Astrocyte of the hippocampus (primary cell): Measurements from ENCODE around the gene INSC.

Experiments
- DNase-seq: peaks from one replicate; pipeline ENCODE4 v3.0.0; 2011; ENCODE audit warnings: low read depth, low spot score

Gene INSC

DNA sequence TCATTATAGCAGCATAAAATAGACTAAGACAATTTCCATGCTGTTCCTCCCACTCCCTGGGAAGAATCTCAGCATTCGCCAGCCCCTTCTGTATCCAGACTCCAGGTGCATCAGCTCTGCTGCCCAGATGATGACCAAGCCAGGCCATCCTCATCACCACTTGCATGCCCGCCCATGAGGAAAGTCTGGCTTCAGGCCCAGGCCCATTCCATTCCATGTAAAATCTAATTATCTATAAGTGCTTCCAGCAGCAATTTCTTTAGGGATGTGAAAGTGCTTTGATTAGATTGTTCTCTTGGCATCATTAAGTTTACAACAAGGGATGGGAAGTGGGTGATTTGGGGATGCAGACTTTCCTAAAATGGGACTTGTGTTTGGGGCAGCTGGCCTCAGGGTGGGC is 100.3 kb downstream of the INSC start:
- no peak for DNase-seq

DNA sequence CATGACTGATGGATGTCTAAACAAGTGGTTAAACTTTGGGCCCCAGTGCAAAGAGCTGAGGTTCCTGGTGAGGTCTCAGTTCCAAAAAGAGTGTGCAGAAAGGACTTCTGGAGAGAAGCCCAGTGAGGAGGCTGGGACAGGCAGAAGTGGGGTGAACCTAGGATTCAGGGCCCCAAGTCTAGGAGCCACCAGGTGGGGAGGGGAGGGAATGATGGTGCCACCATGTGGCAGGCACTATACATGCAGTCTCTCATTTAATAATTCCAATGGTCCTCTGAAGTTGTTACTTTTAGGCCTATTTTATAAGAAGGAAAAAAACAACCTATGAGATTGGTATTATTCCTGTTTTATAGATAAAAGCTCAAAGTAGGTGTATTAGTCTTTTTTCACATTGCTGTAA is 102.0 kb downstream of the INSC start:
- no peak for DNase-seq

DNA sequence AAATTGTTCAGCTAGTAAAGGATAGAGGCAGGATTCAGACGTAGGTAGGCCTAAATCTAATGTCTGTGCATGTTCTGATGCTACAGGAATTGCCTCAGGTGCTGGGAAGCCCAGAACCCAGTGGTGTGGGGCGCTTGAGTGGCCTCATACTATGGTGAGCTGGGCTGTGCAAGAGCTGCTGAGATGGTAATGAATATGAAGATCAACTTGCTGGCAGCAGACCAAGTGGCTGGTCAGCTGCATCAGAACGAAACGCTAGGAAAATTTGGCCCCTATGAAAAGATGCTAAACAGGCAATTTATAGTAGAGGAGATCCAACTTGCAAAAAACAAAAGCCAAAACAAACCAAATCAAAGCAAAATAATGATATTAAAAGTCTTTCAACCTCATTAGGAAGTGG is 102.7 kb downstream of the INSC start:
- DNase-seq = no peak

DNA sequence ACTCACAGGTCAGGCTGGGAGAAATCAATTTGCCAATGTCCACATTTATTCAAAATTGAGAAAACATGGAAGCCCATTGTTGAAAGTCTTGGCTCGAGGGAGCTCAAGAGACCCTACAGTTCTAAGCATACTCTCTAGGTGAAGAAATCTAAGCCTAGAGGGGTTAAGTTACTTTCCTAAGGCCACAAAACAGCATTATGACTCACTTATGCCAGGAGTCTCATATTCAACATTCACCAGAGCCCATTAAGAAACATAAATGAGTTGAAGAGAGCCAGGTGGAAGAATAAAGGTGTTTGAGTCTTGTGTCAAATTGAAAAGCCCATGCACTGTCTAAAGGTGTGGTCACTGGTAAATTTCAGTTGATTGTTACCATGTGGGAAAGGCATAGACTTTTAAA is 108.1 kb downstream of the INSC start:
- no peak for DNase-seq

DNA sequence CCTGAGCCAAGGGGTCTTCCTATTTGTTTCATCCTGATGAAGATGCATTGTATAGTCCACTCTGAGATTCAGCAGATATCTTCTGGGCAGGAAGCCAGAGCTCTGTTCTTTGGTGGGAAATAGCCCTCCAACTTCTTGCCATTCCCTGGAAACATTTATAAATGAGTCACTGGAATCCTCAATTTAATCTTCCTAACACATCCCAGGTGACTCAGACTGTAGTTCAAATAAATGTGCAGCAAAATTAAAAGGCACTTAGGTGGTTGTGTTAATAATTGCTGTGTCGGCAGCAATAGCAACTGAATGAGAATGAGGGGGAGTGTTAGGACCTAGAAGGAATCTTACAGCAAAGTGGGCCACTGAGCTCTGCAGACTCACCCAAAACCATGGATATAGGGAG is 108.6 kb downstream of the INSC start:
- DNase-seq = peak; percentile 35

DNA sequence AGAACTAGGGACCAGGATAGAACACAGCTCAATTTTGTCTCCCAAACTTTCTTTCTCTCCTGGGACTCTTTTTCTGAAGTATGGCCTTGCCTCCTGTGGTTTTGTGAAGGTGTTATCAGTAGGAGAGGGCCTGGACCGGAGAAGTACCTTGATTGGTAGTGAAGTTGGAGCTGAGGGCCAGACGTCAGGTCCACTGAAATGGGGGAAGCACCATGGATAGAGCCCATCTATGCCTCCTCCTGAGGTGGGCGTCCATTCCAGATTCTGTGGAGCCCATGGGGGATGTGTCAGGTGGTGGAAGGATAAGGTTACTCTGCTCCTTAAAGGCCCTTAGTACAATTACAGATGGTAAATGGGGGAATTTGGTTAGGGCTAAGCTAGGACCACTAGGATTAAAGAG is 109.7 kb downstream of the INSC start:
- DNase-seq = no peak

DNA sequence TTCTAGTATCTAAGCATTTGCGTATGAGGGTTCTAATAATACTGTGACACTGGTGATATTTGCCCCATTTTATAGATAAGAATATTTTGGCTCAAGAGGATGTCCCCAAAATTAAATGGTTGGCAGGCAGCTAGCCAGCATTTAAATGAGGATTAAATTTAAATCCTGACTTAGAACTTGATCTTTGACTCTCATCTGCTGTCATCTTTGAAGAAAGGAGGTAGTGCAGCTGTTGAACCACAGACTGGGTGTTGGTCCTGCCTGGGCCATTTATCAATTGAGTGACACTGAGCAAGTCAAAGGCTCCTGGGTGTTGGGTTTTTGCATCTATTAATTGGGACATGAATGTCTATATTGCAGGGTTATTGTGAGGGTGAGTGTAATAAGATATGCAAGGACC is 112.3 kb downstream of the INSC start:
- no peak for DNase-seq

DNA sequence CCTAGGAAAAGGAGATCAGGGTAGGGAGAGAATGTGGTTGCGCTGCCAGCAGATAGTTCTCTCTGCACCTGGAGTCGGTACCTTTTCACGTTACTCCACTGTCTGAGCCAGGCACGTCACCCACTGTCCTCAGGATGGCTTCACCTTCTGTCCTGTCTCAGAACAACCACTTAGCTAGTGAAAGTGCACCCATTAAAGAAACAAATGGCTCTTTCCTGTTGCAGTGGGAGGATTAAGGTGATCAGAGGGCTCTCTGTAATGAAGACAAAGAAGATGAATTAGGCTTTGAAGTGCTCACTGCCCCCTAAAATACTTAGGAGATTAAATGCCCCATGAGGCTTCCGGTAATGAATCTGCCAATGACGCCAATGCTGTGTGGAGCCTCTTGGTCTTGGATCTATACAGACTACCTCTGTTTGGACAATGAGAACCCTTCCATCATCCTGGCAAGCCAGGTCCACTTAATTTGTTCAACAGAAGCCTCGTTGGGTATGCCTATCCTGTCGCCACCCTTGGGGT is 113.7 kb downstream of the INSC start:
- DNase-seq = no peak

DNA sequence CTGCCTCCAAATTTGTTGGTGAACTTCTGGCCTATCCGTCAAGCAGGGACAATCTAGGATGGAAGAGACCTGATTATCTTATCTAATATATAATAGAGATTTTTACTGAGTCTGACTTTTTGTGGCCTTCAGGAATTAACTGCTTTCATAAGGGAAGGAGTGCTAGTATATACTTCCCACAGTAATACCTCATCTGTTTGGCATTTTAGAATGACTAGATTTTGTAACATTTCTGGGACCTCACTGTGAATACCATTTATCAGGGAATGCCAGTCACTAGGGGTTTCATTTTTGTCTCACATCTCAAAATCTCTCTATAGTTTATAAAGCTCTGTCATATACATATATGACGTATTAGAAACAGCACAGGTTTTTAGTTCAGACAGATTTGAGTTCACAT is 114.3 kb downstream of the INSC start:
- DNase-seq = no peak

DNA sequence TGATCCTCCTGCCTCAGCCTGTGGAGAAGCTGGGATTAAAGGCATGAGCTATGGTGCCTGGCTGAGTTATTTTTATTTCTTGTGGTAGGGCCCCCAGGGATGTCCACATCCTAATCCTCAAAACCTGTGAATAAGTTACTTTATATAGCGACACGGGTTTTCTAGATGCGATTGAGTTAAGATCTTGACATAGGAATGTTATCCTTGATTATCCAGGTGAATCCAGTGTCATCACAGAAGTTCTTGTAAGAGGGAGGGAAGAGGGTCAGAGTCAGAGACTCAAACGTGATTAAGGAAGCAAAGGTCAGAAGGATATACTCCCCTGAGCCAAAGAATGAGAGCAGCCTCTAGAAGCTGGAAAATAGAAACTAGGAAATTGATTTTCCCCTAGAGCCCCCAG is 117.8 kb downstream of the INSC start:
- DNase-seq = no peak

DNA sequence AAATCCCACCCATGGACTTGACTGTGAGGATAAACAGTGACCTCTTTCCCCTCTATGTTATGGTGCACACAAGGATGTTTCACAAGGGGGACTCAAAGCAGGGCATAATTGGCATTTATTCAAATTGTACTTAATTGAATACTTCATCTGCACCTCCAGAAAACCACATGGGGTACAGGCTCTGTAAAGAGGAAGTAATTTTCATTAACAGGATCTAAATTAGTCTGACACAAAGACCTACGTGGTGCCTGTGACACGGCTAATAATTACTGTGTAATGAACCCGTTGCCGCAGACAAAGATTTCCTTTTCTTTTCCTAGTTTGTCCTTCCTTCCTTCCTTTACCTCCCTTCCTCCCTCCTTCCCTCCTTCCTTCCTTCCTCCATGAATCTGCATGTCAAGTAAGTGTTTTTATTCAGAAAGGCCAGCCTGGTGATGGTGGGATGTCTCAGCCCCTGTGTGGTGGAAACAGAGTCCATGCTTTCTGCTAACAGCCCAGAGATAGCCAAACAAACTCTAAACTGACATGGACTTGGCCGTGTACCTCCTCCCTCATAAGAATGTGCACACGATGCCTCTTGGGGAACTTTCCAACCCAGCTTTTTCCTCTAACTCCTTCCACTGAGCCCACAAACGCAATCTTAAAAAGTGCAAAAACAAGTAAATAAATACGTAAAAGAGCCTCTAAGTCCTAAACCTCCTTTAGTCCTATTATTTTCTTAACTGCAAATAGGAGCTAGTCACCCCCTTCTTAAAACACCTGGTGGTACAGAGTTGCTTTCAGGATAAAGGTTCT is 118.8 kb downstream of the INSC start:
- DNase-seq = no peak

DNA sequence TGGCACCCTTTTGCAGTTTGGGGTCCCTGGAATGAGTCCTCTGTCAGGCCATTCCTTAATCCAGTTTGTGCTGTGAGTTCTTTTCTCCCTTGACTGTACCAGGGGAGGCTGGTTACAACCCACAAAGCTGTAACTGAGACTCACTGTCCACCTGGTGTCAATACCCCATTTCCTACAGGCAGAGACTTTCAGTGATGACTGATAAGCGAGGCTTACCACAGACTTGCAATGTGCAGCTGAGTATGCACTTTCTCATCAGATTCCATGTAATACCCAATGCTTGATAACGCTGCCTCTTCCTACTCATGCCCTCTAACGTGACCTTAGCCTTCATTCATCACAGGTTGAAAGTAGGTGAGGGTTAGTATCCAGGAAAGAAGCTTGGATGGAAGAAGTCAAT is 120.1 kb downstream of the INSC start:
- DNase-seq = no peak

DNA sequence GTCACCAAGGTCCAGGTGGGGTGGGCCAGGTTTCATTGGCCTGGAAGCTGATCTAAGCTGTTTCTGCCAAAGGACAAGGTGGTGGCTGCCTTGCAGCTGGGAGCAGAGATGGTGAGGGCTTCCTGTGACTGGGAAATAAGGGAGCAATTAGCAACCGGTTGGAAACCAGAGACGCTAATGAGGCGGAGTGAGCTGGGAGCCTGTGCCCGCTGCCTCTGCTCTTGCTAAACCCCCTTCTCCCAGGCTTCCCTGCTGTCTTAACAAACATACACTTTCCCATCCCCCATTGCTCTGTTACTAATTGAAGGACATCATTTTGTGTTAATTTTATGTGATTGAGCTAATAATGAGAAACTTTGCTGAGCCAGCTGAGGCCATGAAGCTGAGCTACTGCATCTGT is 121.8 kb downstream of the INSC start:
- no peak for DNase-seq

DNA sequence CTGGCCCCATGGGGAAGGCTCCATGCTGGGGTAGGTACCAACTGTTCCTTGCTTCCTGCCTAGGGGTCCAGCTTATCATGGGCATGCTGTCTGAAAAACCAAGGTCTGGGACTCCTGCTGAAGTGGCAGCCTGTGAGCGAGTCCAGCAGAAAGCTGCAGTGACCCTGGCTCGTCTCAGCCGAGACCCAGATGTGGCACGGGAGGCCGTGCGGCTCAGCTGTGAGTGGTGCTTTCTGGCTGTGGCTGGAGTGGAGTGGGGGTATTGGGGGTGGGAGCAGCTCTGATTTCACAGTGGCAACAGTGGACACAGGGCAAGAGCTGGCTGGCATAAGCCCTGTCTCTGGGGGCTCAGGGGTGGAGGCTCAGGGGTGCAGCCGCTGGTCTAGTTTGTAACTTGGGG is 124.1 kb downstream of the INSC start:
- no peak for DNase-seq

DNA sequence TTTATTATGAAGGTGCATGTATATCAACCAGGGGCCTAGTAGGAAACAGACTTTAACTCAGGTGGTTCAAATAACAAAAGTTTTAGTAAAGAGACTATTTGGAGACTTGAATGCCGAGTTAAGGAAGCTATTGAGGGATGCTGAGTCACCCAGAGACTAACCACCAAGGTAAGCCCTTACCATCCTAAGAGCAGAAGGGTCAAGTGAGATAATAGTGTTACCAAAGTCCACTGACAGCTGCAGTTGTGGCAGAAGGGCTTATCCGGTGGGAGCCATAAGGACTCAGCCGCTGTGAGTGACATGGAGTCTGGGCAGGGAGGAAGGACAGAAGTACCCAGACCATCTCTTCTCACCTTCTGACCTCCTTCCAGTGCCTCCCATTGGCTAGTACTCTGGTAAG is 134.0 kb downstream of the INSC start:
- no peak for DNase-seq

DNA sequence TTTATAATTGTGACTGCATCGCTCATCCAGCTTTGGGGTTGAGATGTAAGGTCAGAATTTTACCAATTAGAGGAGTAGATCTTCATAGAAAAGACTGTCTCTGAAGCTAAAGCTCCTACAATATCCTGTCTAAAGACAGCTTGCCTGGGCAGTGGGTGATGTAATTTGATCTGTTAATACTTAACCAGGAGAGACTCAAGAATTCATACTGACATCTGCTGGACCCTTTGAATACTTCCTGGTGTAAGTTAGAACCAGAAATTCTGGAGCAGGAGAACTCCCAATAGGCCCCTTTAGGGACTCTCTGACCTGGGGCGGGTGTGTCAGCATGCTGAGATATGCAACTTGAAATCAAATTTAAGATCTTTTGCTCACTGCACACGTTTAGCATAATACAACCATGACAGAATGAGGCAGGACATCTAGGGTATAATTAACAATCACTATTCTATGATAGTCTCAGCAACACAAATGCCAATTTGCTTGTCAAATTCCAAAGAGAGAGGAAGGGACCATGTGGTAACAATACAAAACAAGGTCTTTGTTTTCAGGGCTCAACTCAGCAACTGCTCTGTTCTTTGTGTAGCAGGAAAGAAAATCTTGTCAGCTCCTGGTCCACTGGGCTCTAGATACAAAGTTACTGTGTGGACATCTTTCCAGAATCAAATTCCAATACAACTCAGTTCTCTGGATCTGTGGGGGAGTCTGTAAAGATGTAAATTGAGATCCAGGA is 143.9 kb downstream of the INSC start:
- DNase-seq = peak; percentile 45

DNA sequence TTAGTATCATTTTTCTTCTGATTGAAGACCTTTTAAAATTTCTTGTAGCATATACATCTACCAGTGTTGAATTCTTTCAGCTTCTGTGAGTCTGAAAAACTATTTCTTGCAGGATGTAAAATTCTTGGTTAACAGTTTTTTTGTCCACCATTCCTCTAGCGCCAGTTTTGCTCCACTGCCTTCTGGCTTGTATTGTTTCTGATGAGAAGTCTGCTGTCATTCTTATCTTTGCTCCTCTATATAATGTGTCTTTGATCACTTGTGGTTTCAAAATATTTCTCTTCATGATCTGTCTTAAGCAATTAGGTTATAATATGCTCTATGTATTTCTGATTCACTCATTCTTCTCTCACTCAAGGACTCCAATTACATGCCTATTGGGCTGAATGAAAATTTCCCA is 152.3 kb downstream of the INSC start:
- no peak for DNase-seq

DNA sequence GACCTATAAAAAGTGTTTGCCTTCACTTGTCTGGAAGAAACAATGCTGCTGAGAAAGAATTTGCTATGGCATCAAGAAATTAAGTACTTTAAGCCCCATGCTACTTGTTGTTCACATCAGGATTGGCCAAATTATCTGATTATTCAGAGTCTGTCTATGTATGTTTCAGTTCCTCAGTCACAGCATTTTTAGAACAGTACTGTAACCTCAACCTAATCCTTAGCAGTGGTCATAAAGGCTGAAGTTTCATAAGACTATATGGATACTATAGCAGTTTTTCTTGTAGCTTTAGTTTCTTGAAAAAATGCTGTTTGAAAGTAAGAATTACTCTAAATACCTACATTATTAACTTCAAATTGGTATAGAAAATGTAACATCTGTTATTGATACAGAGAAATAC is 153.9 kb downstream of the INSC start:
- DNase-seq = no peak

DNA sequence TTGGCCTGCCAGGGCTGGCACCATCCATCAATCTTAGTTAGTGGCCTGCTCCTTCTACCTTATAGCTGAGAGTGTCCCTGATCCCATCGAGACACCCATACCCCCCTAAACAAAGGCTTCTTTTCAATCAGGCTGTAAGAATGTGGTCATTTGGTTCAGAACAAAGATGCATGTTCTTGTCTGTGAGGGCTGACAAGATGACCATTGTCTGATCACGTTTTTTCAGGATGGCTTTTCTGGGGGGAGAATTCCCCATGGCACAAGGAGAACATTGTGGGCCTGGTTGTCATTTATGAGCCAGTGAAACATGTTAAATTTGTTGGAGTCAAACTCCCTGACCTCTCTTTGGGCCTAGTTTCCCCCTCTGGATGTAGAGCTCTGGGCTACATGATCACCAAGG is 160.4 kb downstream of the INSC start:
- DNase-seq = no peak

DNA sequence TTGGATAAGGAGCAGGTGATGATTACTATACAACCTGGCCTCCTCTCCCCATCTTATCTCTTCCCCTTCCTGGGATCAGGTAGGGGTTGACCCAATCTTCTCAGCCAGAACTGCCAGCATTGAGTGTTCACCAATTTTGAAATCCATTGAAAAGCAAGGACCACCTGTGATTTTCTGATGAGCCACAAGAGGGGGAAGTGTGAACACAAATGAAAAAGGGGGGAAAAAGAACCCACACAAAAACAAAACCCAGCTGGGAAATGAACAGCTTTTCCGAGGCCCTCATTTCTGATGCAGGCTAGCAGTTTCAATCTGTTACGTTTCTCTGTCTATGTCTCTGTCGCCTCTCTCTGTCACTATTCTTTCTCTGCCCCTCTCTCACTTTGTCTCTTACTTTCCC is 161.9 kb downstream of the INSC start:
- peak; percentile 34 for DNase-seq

DNA sequence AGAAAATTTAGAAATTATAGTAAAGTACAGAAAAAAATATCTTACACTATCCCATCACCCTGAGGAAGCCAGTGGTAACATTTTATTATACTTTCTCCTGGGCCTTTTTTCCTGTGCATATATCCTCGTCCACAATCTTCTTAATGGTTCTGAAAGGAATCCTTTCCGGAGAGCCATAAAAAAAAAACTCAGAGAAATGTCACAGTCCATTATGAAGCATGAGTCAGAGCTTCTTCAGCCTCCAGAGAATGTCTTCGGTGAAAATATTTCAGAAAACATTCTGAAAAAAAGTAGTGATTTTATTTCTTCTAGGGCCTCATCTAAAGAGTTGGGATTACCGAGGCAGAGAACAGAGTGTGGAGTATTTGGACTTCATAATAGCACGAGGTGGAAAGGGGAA is 163.4 kb downstream of the INSC start:
- peak; percentile 6 for DNase-seq

DNA sequence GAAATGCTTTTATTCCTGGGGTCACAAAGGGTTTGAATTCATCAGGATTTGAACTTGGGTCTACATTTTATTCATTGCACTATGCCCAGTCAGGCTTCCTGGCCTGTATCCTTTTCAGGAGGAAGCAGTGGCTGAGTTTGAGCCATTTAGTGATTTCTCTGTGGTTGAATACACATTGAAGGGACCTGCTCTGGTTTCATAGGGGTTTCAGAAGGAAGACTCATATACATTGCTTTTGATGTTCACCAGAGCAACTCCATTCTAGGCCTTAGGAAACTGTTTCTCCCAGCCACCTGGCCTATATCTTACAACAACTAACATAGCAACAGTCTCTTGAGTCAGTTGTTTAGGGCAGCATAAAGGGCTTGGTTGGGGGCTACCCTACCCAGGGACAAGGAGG is 165.7 kb downstream of the INSC start:
- no peak for DNase-seq

DNA sequence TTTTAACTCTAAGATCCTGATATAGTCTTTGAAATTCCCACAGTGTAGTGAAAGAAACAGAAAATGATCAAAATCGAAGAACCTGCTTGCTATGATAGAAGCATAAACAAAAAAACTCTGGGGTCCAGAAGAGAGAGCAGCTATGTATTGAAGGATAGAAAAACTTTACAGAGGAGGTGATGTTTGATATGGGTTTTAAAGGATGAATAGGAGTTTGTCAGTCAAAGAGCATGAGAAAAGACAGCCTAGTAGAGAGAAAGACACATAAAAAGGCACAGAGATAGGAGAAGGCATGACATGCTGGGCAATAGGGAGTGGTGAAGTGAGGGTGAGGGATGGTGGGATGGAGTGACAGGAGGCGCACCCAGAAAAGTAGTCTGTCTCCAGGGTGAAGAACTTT is 168.0 kb downstream of the INSC start:
- DNase-seq = no peak
